Liver (tissue), 9 donors: ENCODE measurements around the gene NSF. TPM values are rescaled to one million over a fixed set of nuclear protein-coding genes. Genes with fewer than 3 reads are reported as not detected.

Experiments used
- DNase-seq: peaks from one replicate; pipeline ENCODE4 v3.0.0-alpha.2; 2017; ENCODE audit warnings: low spot score
- H3K27ac ChIP-seq, 2 donors: one replicate each; pipeline ENCODE4 v1.7.0; 2013; ENCODE audit warnings: inconsistent platforms in 2 of 2, low read length in 2 of 2, control low read depth in 1 of 2, low read depth in 1 of 2, mild to moderate bottlenecking in 1 of 2
- H3K27me3 ChIP-seq, 4 donors: one replicate each; pipeline versions ENCODE4 v1.6.1 to v1.7.0; 2013; ENCODE audit warnings: low read length in 3 of 4, inconsistent platforms in 1 of 4, mild to moderate bottlenecking in 1 of 4, moderate library complexity in 1 of 4; ENCODE audit not compliant: control insufficient read depth in 4 of 4, insufficient read depth in 4 of 4
- H3K36me3 ChIP-seq, 4 donors: one replicate each; pipeline versions ENCODE4 v1.6.1 to v1.7.0; 2013; ENCODE audit warnings: low read length in 3 of 4, mild to moderate bottlenecking in 3 of 4, low read depth in 1 of 4, moderate library complexity in 1 of 4; ENCODE audit not compliant: control insufficient read depth in 4 of 4, insufficient read depth in 3 of 4
- H3K4me1 ChIP-seq, 4 donors: one replicate each; pipeline versions ENCODE4 v1.6.1 to v1.7.0; 2013; ENCODE audit warnings: low read length in 3 of 4, mild to moderate bottlenecking in 3 of 4, moderate library complexity in 1 of 4; ENCODE audit not compliant: control insufficient read depth in 4 of 4, insufficient read depth in 4 of 4
- H3K4me3 ChIP-seq, 3 donors: one replicate each; pipeline versions ENCODE4 v1.6.1 to v1.7.0; 2013; ENCODE audit warnings: low read length in 3 of 3, control low read depth in 1 of 3, low read depth in 1 of 3, mild to moderate bottlenecking in 1 of 3
- H3K9ac ChIP-seq, 2 donors: one replicate each; pipeline ENCODE4 v1.7.0; 2013; ENCODE audit warnings: low read length in 2 of 2, mild to moderate bottlenecking in 2 of 2, moderate library complexity in 2 of 2, control low read depth in 1 of 2, low read depth in 1 of 2
- H3K9me3 ChIP-seq, 4 donors: one replicate each; pipeline versions ENCODE4 v1.6.1 to v1.7.0; 2013; ENCODE audit warnings: low read length in 3 of 4; ENCODE audit not compliant: control insufficient read depth in 4 of 4
- ATF3 ChIP-seq: IDR thresholded peaks from 2 replicates; pipeline ENCODE4 v1.6.1; 2016; ENCODE audit warnings: antibody characterized with exemption
- CTCF ChIP-seq: fragments of 150-350 bp; IDR thresholded peaks from 2 replicates; pipeline ENCODE4 v1.5.1; 2017; ENCODE audit warnings: improper control_type of control experiment, low read depth, low read length; ENCODE audit not compliant: missing input control
- EGR1 ChIP-seq, 2 donors: IDR thresholded peaks; 2 replicates each; pipeline ENCODE4 v1.6.1; 2016 to 2018; ENCODE audit warnings: antibody characterized with exemption in 2 of 2, low read depth in 2 of 2
- FOXA2 ChIP-seq: IDR thresholded peaks from 2 replicates; pipeline ENCODE4 v1.6.1; 2016; ENCODE audit warnings: antibody characterized with exemption
- GABPA ChIP-seq, 2 donors: IDR thresholded peaks in 1 of 2; conservative IDR thresholded peaks in 1 of 2; 2 replicates each; pipeline ENCODE4 v1.6.1; 2016; ENCODE audit warnings: antibody characterized with exemption in 2 of 2, mild to moderate bottlenecking in 1 of 2, moderate library complexity in 1 of 2
- HNF4A ChIP-seq, 2 donors: conservative IDR thresholded peaks; 2 replicates each; pipeline ENCODE4 v1.6.1; 2016; ENCODE audit warnings: antibody characterized with exemption in 2 of 2, mild to moderate bottlenecking in 2 of 2
- HNF4G ChIP-seq: IDR thresholded peaks from 2 replicates; pipeline ENCODE4 v1.6.1; 2016; ENCODE audit warnings: antibody characterized with exemption
- JUND ChIP-seq, 2 donors: IDR thresholded peaks; 2 replicates each; pipeline ENCODE4 v1.6.1; 2016; ENCODE audit warnings: antibody characterized with exemption in 2 of 2
- MAX ChIP-seq: IDR thresholded peaks from 2 replicates; pipeline ENCODE4 v1.6.1; 2016; ENCODE audit warnings: antibody characterized with exemption
- NR2F2 ChIP-seq: IDR thresholded peaks from 2 replicates; pipeline ENCODE4 v1.6.1; 2016; ENCODE audit warnings: antibody characterized with exemption
- RAD21 ChIP-seq, 2 donors: IDR thresholded peaks; 2 replicates each; pipeline ENCODE4 v1.6.1; 2016; ENCODE audit warnings: antibody characterized with exemption in 2 of 2, mild to moderate bottlenecking in 2 of 2
- REST ChIP-seq: IDR thresholded peaks from 2 replicates; pipeline ENCODE4 v1.6.1; 2016; ENCODE audit warnings: antibody characterized with exemption, mild to moderate bottlenecking
- RXRA ChIP-seq, 2 donors: IDR thresholded peaks; 2 replicates each; pipeline ENCODE4 v1.6.1; 2017 to 2018; ENCODE audit warnings: antibody characterized with exemption in 2 of 2, mild to moderate bottlenecking in 1 of 2
- SP1 ChIP-seq: IDR thresholded peaks from 2 replicates; pipeline ENCODE4 v1.6.1; 2018; ENCODE audit warnings: antibody characterized with exemption, mild to moderate bottlenecking
- YY1 ChIP-seq: IDR thresholded peaks from 2 replicates; pipeline ENCODE4 v1.6.1; 2016; ENCODE audit warnings: antibody characterized with exemption, mild to moderate bottlenecking
- ZBTB33 ChIP-seq: IDR thresholded peaks from 2 replicates; pipeline ENCODE4 v1.6.1; 2016; ENCODE audit warnings: antibody characterized with exemption
- WGBS: extraction: QIAGEN DNeasy Blood & Tissue Kit; methylation state at CpG from one replicate; pipeline ENCODE4 v1.1.7; 2013; 5-methylcytosine and 5-hydroxymethylcytosine counted together
- polyA plus RNA-seq, 2 donors: library from polyadenylated mRNA; stranded (reverse) in 1 of 2; unstranded in 1 of 2; fragments of 200-250 nt in 1 of 2; fragments of >200 nt in 1 of 2; fragmentation: Nextera tagmentation in 1 of 2; extraction: Ambion mirVana in 1 of 2; gene quantifications; one replicate each; pipeline versions ENCODE4 v1.2.1 to v1.2.3, GENCODE V29; 2013 to 2015
- total RNA-seq, 2 donors: library from RNA; depleted of rRNA; stranded (reverse); fragments of >200 nt; gene quantifications; one replicate each; pipeline ENCODE4 v1.2.3, GENCODE V29; 2014
- donor health status: healthy.
- donor health status: healthy.
- donor health status: healthy.
- donor health status: healthy.
- donor health status: healthy.

The NSF gene
- total and polyA plus RNA-seq, 4 donors = 7.5 to 24.0 (median 15.4) TPM

GRCh38 chr17:46719891-46720290 is 129.4 kb downstream of the NSF start (continued):
- TF ChIP-seq HNF4A (conservative IDR thresholded peaks at IDR 0.05) (no peak), YY1 (no peak), ATF3 (no peak), HNF4G (no peak), NR2F2 (no peak), SP1 (no peak), GABPA (IDR thresholded peaks at IDR 0.05 in 1 of 2, conservative IDR thresholded peaks at IDR 0.05 in 1 of 2) (no peak)

- H3K9ac ChIP-seq = no peak overlapping the region
- WGBS = 63% methylated on average over 5 of the region's 5 CpGs
- H3K27ac ChIP-seq = no peak overlapping the region
- no peak for TF ChIP-seq RXRA (IDR thresholded peaks at IDR 0.05)
- TF ChIP-seq MAX = no peak
- no peak for TF ChIP-seq HNF4G
- no peak for TF ChIP-seq SP1
- no peak for TF ChIP-seq CTCF
- TF ChIP-seq REST = no peak
- TF ChIP-seq HNF4A (conservative IDR thresholded peaks at IDR 0.05) = no peak
- no peak for TF ChIP-seq EGR1 (IDR thresholded peaks at IDR 0.05; ENCODE audit: low read depth in 2 of 2)
- no peak for TF ChIP-seq JUND (IDR thresholded peaks at IDR 0.05)
- TF ChIP-seq ZBTB33 = no peak
- TF ChIP-seq ATF3 = no peak
- TF ChIP-seq YY1 = no peak
- TF ChIP-seq RAD21 (IDR thresholded peaks at IDR 0.05) = no peak
- TF ChIP-seq FOXA2 = no peak
- TF ChIP-seq GABPA (IDR thresholded peaks at IDR 0.05 in 1 of 2, conservative IDR thresholded peaks at IDR 0.05 in 1 of 2) = no peak
- no peaks in the 10 kb centered on the region for H3K9me3 ChIP-seq
- H3K36me3 ChIP-seq = peaks cover 0 to 4% (median 0%) of the 10 kb centered on the region in 4 donors
- no peaks in the 10 kb centered on the region for H3K4me1 ChIP-seq
- DNase-seq = no peak
- H3K27me3 ChIP-seq = no peaks in the 10 kb centered on the region
- H3K4me3 ChIP-seq = no peak overlapping the region
These were observed 129.9 kb downstream of the NSF start for GRCh38 chr17:46720408-46720807.
